ENCODE measurements around the gene HSD11B2.
A peak's percentile ranks its signal among the peaks of the same experiment; 100 is the strongest.

The HSD11B2 gene

DNA sequence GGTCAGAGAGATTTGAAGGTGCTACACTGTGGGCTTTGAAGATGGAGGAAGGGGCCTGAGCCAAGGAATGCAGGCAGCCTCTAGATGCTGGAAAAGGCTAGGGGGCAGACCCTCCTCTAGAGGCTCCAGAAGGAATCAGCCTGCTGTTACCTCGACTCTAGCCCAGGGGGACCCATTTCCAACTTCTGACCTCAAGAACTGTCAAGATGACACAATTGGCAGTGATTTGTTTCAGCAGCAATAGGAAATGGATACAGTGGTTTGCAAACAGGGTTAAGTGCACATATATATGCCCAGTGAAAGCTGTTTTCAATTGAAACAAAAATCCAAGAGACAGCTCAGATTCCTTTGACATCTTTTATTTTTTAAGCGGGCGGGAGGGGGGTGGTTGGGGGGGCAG is 11.0 kb upstream of the HSD11B2 start:
- peaks cover 12% of the 10 kb centered on the region for H3K4me1 Mint-ChIP-seq
- no peak for ATAC-seq
- H3K4me3 Mint-ChIP-seq, result no peak overlapping the region
- H3K27ac Mint-ChIP-seq, result no peak overlapping the region
- no peak for DNase-seq
- peaks cover 49% of the 10 kb centered on the region for H3K27me3 Mint-ChIP-seq
- H3K9me3 Mint-ChIP-seq, result no peaks in the 10 kb centered on the region

GRCh38 chr16:67421030-67421429 is 9.9 kb upstream of the HSD11B2 start:
- no peak overlapping the region for H3K27ac Mint-ChIP-seq
- H3K4me3 Mint-ChIP-seq, result no peak overlapping the region
- peaks cover 6% of the 10 kb centered on the region for H3K4me1 Mint-ChIP-seq
- DNase-seq (no peak), ATAC-seq (no peak)
- H3K9me3 Mint-ChIP-seq, result no peaks in the 10 kb centered on the region
- H3K27me3 Mint-ChIP-seq, result peaks cover 50% of the 10 kb centered on the region

DNA sequence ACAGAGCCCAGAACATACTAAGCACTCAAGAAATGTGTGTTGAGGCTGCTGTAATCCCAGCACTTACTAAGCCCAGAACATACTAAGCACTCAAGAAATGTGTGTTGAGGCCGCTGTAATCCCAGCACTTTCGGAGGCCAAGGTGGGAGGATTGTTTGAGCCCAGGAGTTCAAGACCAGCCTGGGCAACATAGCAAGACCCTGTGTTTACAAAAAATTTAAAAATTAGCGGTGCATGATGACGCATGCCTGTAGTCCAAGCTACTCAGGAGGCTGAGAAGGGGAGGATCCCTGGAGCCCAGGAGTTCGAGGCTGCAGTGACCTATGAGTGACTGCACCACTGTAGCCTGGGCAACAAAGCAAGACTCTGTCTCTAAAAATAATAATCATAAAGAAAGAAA is 7.9 kb upstream of the HSD11B2 start:
- H3K4me3 Mint-ChIP-seq, result no peak overlapping the region
- H3K4me1 Mint-ChIP-seq, result no peaks in the 10 kb centered on the region
- DNase-seq (no peak), ATAC-seq (no peak)
- H3K9me3 Mint-ChIP-seq, result no peaks in the 10 kb centered on the region
- H3K27me3 Mint-ChIP-seq, result peaks cover 49% of the 10 kb centered on the region
- H3K27ac Mint-ChIP-seq, result no peak overlapping the region

- no peak for DNase-seq
- H3K9me3 Mint-ChIP-seq, result no peaks in the 10 kb centered on the region
- no peak overlapping the region for H3K27ac Mint-ChIP-seq
- H3K4me1 Mint-ChIP-seq, result peaks cover 5% of the 10 kb centered on the region
- H3K4me3 Mint-ChIP-seq, result no peak overlapping the region
- H3K27me3 Mint-ChIP-seq, result peaks cover 51% of the 10 kb centered on the region
- ATAC-seq, result no peak
These were observed 7.2 kb upstream of the HSD11B2 start for GRCh38 chr16:67423611-67424260.

- no peaks in the 10 kb centered on the region for H3K9me3 Mint-ChIP-seq
- H3K27me3 Mint-ChIP-seq, result peaks cover 53% of the 10 kb centered on the region
- H3K4me3 Mint-ChIP-seq, result no peak overlapping the region
- H3K27ac Mint-ChIP-seq, result no peak overlapping the region
- peaks cover 7% of the 10 kb centered on the region for H3K4me1 Mint-ChIP-seq
- no peak for DNase-seq
- ATAC-seq, result no peak
These were observed 6.7 kb upstream of the HSD11B2 start for GRCh38 chr16:67424261-67424615.

DNA sequence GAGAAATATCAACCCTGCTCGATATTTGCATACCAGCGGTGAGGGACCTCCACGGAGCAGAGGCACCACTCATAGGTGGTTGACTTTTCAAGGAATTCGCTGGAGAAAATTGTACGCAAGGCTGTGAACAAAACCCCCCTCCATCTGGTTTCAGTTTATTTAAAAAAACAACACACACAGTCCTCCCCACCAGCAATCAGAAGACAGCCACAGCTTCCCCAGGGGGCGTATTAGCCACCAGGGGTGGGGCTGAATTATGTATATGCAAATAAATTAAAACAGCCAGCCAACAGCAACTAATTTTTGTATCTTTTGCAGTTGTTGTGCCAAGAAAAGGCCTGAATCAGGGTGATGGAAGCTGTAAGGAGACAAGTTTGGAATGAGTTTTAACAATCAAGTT is 5.9 kb upstream of the HSD11B2 start:
- no peaks in the 10 kb centered on the region for H3K9me3 Mint-ChIP-seq
- peaks cover 14% of the 10 kb centered on the region for H3K4me1 Mint-ChIP-seq
- no peak for DNase-seq
- H3K27me3 Mint-ChIP-seq, result peaks cover 54% of the 10 kb centered on the region
- no peak overlapping the region for H3K27ac Mint-ChIP-seq
- no peak for ATAC-seq
- no peak overlapping the region for H3K4me3 Mint-ChIP-seq

GRCh38 chr16:67425580-67425979 is 5.3 kb upstream of the HSD11B2 start:
- H3K27me3 Mint-ChIP-seq, result peaks cover 60% of the 10 kb centered on the region
- H3K9me3 Mint-ChIP-seq, result no peaks in the 10 kb centered on the region
- H3K4me1 Mint-ChIP-seq, result peaks cover 19% of the 10 kb centered on the region
- ATAC-seq, result no peak
- no peak overlapping the region for H3K4me3 Mint-ChIP-seq
- no peak overlapping the region for H3K27ac Mint-ChIP-seq
- DNase-seq, result no peak

DNA sequence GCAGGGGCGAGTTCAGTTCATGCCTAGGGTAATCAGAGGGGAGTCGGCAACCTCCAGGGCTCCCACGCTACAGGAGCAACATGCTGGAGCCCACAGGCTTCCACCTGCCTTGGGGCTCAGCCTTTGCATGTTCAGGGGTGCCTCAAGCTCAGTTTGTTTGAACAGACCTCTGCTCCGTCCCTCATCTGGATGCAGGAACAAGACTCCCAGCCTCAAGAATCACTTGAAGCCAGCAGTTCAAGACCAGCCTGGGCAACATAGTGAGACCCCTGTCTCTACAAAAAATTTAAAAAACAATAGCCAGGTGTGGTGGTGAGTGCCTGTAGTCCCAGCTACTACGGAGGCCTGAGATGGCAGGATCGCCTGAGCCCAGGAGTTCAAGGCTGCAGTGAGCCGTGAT is 4.9 kb upstream of the HSD11B2 start:
- H3K27me3 Mint-ChIP-seq, result peaks cover 60% of the 10 kb centered on the region
- no peak overlapping the region for H3K4me3 Mint-ChIP-seq
- no peak overlapping the region for H3K27ac Mint-ChIP-seq
- DNase-seq (no peak), ATAC-seq (no peak)
- peaks cover 20% of the 10 kb centered on the region for H3K4me1 Mint-ChIP-seq
- H3K9me3 Mint-ChIP-seq, result no peaks in the 10 kb centered on the region

- Mint-ChIP-seq H3K9me3 (no peaks in the 10 kb centered on the region), H3K4me1 (peaks cover 25% of the 10 kb centered on the region), H3K4me3 (no peak overlapping the region), H3K27ac (no peak overlapping the region), H3K27me3 (peaks cover 69% of the 10 kb centered on the region)
- DNase-seq (no peak), ATAC-seq (no peak)
These were observed 4.0 kb upstream of the HSD11B2 start for GRCh38 chr16:67426950-67427349.

GRCh38 chr16:67428146-67428731 is 2.7 kb upstream of the HSD11B2 start:
- Mint-ChIP-seq H3K9me3 (no peaks in the 10 kb centered on the region), H3K27ac (no peak overlapping the region), H3K4me3 (no peak overlapping the region), H3K4me1 (peaks cover 33% of the 10 kb centered on the region), H3K27me3 (peaks cover 74% of the 10 kb centered on the region)
- ATAC-seq (peak; percentile 79), DNase-seq (peak; percentile 62 to 71)

GRCh38 chr16:67429053-67429798 is 1.7 kb upstream of the HSD11B2 start:
- H3K4me3 Mint-ChIP-seq, result peak overlapping the region; percentile 49 to 70
- ATAC-seq, result no peak
- peaks cover 33% of the 10 kb centered on the region for H3K4me1 Mint-ChIP-seq
- no peak overlapping the region for H3K27ac Mint-ChIP-seq
- H3K27me3 Mint-ChIP-seq, result peaks cover 77% of the 10 kb centered on the region
- no peaks in the 10 kb centered on the region for H3K9me3 Mint-ChIP-seq
- DNase-seq, result no peak

DNA sequence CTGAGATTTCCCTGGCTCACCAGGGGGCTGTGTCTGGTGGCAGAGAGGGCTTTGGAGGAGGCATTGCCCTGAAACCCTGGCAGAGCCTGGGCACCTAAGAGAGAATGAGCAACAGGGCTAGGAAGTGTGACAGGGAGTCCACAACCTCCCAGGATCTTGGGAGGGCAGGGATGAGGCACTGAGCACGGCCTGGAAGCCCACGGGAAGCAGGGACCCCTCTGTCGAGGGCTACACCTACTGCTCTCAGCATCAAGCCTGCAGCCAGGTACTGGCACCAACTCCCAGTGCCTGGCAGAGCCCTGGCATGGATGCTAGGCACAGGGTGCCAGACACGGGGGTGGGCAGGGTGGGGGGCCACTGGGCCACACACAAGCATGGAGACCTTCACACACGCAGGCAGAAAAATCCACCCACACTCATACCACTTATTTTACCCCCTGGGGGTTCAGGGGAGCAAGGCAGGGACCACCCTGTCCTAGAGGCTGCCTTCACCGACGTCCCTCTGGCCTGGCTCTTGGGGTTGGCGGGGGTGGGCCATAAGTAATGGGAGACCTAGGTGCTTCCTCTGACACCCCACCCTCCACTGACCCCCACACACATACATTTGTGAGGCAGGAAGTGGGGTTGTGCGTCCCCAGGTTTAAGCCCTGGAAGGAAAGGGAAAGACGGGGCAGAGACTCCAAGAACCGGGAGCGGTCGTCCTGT is 970 bp upstream of the HSD11B2 start:
- Mint-ChIP-seq H3K4me1 (peaks cover 33% of the 10 kb centered on the region), H3K27ac (peak overlapping the region; percentile 55 to 88), H3K4me3 (peak overlapping the region; percentile 82 to 88), H3K27me3 (peaks cover 75% of the 10 kb centered on the region), H3K9me3 (no peaks in the 10 kb centered on the region)
- DNase-seq (no peak), ATAC-seq (no peak)

DNA sequence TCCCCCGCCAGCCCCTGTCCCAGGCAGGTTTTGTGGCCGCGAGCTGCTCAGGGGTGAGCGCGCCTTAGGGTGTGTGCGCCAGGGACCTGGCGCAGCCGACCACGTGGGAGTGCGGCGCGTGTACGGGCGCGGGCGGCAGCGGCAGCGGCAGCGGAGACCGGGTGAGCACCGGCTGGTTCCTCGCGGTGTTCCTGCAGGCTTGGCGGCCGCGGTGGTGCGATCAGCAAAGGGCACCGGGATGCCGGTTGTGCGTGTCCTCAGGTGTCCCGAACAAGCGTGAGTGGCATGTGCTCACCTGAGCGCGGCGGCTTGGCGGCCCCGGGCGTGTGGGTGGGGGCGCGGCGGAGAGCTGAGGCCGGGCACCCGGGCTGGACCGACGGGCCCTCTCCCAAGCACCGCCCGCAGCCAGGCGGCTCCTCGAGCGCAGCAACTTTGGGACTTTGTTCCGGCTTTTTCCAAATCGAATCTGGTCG is 381 bp upstream of the HSD11B2 start:
- Mint-ChIP-seq H3K27ac (peak overlapping the region; percentile 55 to 88), H3K4me1 (peaks cover 33% of the 10 kb centered on the region), H3K9me3 (no peaks in the 10 kb centered on the region), H3K27me3 (peaks cover 69% of the 10 kb centered on the region), H3K4me3 (peak overlapping the region; percentile 82 to 88)
- DNase-seq (peak in 1 of 2 donors; percentile 36), ATAC-seq (peak; percentile 46)

DNA sequence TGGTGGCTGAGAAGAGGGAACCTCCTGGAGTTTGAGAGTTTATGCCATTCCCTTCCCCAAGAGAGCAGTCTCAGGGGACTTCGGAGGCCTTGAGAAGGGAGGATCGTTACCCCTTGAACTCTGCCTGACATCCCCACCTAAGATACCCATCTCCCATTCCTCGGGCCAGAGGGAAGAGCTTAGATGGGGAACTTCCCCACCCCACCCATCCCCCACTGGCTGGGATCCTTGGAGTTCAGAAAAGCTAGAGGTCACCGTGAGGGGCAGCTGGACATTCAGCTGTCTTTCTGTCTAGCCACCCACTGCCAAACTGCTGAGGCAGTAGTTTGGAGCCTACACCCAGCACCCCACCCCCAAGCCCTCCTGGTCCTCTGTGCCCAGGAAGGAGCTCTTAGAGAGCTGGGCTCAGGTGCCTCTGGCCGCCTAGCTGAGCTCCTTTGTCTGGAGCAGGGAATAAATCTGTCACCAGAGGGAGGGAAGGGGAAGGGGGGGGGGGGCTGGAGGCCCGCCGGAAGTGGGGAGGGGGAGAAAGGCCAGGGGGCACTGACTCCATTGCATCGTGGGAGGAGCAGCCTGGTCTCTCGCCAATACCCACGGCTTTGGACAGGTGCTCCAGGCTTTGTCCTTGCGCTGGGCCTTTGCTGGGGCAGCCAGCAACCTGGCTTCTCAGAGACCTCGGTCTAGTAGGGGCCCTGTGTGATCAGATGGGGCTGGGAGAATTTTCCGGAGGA is 1.0 kb downstream of the HSD11B2 start:
- H3K27ac Mint-ChIP-seq, result no peak overlapping the region
- DNase-seq, result no peak
- H3K9me3 Mint-ChIP-seq, result no peaks in the 10 kb centered on the region
- no peak for ATAC-seq
- peak overlapping the region; percentile 64 to 70 for H3K4me3 Mint-ChIP-seq
- peaks cover 33% of the 10 kb centered on the region for H3K4me1 Mint-ChIP-seq
- peaks cover 61% of the 10 kb centered on the region for H3K27me3 Mint-ChIP-seq

GRCh38 chr16:67432506-67432890 is 1.6 kb downstream of the HSD11B2 start:
- H3K4me1 Mint-ChIP-seq, result peaks cover 35% of the 10 kb centered on the region
- H3K27ac Mint-ChIP-seq, result no peak overlapping the region
- H3K9me3 Mint-ChIP-seq, result no peaks in the 10 kb centered on the region
- ATAC-seq, result no peak
- no peak overlapping the region for H3K4me3 Mint-ChIP-seq
- H3K27me3 Mint-ChIP-seq, result peaks cover 56% of the 10 kb centered on the region
- no peak for DNase-seq

Measured in stimulated activated naive CD8-positive, alpha-beta T cell treated with anti-CD3 and anti-CD28 coated beads, Interleukin-15, amount 100 ng/mL, for 72 hours (primary cell).